ENCODE measurements around the gene BCAS1.

Gene BCAS1

DNA sequence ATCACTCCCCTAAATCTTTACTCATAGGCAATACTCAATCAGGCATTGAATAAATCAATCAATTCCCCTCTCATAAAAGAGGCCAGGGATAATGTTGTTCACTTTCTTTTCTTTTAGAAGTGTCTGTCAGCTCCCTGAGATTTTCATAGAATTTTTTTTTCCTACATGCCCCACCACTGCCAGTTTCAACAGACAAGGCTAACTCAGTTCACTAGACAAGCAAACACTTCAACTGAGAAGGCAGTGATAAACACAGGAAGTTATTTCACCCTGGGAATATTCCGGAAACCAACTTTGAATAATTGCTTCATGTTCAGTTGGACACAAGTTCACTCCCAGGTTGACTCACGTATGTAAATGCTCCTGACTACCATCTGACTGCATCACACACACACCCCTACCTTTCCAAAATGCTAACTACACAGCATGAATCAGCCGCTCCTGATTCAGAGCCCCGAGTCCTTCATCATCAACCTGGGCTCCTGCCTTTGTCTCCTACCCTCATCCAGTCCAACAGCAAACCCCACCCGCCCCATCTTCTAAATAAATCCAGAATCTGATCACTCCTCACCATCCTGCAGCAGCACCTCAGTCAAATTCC, 143.9 kb downstream of the BCAS1 start:
- Mint-ChIP-seq H3K27ac (peak overlapping the region; percentile 64), H3K9me3 (no peaks in the 10 kb centered on the region), H3K4me1 (peaks cover 31% of the 10 kb centered on the region), H3K27me3 (no peaks in the 10 kb centered on the region), H3K4me3 (peak overlapping the region; percentile 16), H3K36me3 (no peaks in the 10 kb centered on the region)

DNA sequence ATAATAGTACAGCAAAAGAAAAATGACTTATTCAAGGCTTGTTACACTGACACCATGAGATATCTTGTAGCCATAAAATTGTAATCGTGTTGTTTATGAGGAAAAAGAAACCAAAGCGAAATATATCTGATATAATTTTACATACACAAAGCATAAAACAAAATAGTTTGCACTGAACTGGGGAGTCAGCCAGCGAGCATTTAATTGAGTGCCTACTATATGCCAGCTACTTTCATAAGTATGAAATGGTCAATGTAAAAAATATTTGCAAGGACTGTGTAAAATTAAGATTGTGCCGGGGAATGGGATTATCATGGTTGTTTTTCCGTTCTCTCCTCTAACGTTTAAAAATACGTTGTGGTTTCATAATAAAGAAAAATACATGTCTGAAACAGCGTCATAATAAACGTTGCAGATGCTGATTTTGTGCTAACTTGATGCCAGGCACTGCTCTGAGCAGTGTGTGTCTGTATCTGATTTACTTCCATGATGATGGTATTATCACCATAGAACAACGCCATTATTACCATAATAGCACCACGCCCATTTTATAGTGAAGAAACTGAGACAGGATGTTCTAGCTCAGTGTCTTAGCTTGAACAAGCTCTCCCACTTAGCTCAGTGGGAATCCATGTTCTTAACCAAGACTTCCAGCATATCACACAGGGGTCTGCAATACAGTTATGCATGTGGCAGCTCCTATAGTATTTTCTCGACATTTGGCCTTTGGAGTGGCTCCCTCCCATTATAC, 144.6 kb downstream of the BCAS1 start:
- peak overlapping the region; percentile 64 for H3K27ac Mint-ChIP-seq
- peaks cover 24% of the 10 kb centered on the region for H3K4me1 Mint-ChIP-seq
- H3K27me3 Mint-ChIP-seq: no peaks in the 10 kb centered on the region

DNA sequence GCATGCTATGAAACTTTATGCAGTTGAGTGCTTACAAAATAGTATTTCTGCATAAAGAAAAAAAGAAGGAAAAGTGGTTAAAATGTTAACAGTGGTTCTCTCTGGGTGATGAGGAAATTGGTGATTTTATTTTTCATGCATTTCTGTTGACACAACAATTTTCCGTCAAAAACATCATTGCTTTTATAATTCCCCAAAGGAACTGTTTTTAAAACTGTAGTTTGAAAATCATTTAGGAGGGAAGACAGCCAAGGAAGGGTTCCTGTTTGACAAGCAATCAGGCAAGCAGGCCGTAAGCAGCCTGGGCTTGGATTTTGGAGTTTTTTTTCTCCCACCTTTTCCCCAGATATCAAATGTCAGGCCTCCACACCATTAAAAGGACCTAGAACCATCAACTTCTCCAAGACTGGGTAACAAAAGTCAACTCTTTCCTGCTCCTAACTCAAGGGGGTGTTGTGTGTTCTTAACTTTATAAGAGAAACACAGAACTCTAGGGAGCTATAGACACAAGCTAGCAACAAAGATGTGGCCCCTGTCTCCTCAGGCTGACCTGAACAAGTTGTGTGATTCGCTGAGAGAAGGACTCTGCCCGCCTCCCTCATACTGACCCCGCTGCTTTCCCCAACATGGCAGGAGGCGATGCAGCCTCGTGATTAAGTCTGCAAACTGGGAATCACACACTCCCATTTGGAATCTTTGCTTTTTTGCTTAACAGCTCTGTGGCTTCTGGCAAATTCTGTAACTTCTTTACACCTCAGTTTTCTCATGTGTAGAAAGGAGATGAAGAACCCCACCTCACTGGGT, 146.6 kb downstream of the BCAS1 start:
- Mint-ChIP-seq H3K4me3 (no peak overlapping the region), H3K9me3 (no peaks in the 10 kb centered on the region), H3K27me3 (no peaks in the 10 kb centered on the region), H3K27ac (no peak overlapping the region), H3K4me1 (peaks cover 17% of the 10 kb centered on the region), H3K36me3 (no peaks in the 10 kb centered on the region)

More for the DNA sequence above, 144.6 kb downstream of the BCAS1 start:
- H3K4me3 Mint-ChIP-seq: peak overlapping the region; percentile 16
- H3K36me3 Mint-ChIP-seq: no peaks in the 10 kb centered on the region
- H3K9me3 Mint-ChIP-seq: no peaks in the 10 kb centered on the region

DNA sequence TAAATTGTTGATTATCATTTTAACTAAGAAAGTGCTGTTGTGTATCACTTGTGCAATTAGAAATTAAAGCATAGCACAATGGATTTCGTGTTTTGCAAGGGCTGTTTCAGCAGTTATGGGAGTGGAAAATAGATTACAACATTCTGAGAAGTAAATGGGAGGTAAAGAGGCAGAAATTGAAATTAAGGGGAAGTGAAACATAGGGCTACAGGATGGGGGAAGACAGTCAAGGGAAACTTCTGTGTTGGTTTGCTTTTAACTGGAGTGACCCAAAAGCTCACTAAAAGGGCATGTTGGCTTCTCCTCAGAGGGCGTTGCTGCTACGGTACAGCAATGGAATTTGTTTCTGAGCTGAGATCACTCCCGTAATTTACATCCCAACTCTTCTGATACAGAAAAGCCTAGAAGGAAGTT, 147.5 kb downstream of the BCAS1 start:
- no peaks in the 10 kb centered on the region for H3K9me3 Mint-ChIP-seq
- H3K36me3 Mint-ChIP-seq: no peaks in the 10 kb centered on the region
- H3K4me3 Mint-ChIP-seq: no peak overlapping the region
- H3K4me1 Mint-ChIP-seq: peaks cover 18% of the 10 kb centered on the region
- no peaks in the 10 kb centered on the region for H3K27me3 Mint-ChIP-seq
- H3K27ac Mint-ChIP-seq: no peak overlapping the region

DNA sequence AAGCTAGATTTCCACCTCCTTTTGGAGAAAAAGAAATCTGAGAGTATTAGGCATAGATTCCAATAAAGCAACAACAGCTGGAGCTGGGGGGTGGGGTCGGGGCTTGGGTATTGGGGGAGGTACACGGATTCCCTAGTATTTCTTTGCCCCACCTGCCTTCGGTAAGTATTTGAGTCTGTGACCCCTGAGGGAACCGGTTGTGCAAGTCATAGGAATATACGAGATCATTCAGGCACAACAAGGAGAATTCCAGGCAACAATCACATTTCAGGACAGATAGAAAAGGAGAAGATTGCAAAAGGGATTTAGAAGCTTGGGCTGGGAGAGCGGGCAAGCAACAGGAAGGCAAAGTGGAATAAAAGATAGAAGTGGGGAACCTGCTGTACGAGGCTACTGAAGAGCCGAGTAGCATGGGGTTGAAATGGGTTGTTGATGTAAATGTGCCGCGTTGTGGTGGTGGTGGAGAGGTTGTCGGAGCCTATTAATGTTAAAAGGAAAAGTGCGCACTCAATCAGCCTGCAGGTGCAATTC, 148.9 kb downstream of the BCAS1 start:
- no peak overlapping the region for H3K27ac Mint-ChIP-seq
- H3K4me1 Mint-ChIP-seq: peaks cover 24% of the 10 kb centered on the region
- H3K4me3 Mint-ChIP-seq: no peak overlapping the region
- no peaks in the 10 kb centered on the region for H3K9me3 Mint-ChIP-seq
- no peaks in the 10 kb centered on the region for H3K27me3 Mint-ChIP-seq
- no peaks in the 10 kb centered on the region for H3K36me3 Mint-ChIP-seq

DNA sequence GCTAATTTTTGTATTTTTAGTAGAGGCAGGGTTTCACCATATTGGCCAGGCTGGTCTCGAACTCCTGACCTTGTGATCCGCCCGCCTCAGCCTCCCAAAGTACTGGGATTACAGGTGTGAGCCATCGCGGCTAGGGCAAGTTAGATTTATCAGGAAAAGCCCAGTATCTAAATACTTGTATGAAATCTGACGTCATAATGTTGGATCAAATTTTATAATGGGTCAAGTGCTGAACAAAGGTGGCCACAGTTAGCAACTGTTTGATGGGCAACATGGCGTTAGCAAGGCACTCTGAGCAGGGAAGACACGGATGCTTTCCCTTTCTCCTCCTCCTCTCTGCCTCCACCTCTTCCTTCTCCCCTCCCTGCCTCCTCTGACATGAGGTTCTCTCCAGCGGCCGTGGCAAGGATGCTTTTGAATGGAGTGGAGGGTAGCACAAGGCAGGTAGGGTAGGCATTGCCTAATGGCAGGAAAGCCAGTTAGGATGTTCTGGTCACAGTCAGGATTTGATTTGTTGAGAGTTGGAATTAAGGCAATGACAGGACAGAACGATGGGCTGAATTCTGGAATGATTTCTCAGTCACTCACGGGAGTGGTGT, 149.6 kb downstream of the BCAS1 start:
- H3K27ac Mint-ChIP-seq: no peak overlapping the region
- no peaks in the 10 kb centered on the region for H3K36me3 Mint-ChIP-seq
- no peaks in the 10 kb centered on the region for H3K9me3 Mint-ChIP-seq
- H3K27me3 Mint-ChIP-seq: no peaks in the 10 kb centered on the region
- H3K4me1 Mint-ChIP-seq: peaks cover 21% of the 10 kb centered on the region
- H3K4me3 Mint-ChIP-seq: no peak overlapping the region

DNA sequence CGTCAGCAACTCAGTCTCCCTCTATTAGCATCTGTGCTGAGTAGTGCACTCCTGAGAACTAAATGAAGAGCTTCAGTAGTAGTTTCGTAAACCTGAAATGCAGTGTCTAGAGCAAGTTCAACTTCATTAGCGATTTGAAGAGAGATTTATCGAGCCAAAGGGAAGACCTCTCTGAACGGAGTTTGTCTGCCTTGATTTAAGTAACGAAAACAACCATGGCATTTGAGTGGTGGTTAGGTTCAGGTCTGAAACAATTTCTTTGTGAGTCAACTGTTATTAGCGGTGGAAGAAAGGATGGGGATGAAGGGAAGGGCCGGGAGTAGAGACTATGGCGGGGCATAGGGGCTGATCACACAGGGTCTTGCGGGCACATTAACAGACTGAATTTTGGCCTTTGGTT, 150.5 kb downstream of the BCAS1 start:
- Mint-ChIP-seq H3K36me3 (no peaks in the 10 kb centered on the region), H3K9me3 (no peaks in the 10 kb centered on the region), H3K4me3 (no peak overlapping the region), H3K4me1 (peaks cover 27% of the 10 kb centered on the region), H3K27me3 (no peaks in the 10 kb centered on the region), H3K27ac (no peak overlapping the region)

DNA sequence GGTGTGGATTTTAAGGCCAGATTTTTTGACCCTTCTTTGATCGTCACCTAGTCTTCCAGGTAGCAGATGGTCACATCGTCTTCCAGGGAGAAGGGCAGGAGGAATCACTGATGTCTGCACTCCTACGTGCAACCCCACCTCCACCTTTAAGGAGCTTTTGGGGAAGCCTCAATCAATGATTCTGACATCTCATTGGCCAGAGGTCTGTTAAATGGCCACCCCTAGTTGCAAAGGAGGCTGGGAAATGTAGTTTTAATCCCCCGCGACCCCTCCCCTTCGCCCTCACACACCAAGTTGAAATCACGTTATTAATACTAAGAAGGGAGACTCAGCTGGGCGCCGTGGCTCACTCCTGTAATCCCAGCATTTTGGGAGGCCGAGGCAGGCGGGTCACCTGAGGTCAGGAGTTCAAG, 151.4 kb downstream of the BCAS1 start:
- Mint-ChIP-seq H3K27ac (no peak overlapping the region), H3K4me1 (peaks cover 36% of the 10 kb centered on the region)

DNA sequence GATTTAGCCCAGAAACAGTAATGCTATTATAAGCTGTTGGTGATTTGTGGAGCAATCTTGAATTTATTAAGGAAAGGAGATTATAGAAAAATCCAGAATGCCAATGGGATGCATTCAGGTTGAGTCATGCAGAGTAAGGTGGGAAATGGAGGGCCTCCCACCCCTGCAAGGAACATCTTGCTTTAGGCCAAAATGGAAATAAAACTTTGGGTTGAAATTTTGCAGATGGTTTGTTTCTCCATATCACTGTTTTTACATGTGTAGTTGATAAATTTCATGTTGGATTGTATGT, 152.4 kb downstream of the BCAS1 start:
- Mint-ChIP-seq H3K4me1 (peaks cover 45% of the 10 kb centered on the region), H3K9me3 (no peaks in the 10 kb centered on the region), H3K4me3 (no peak overlapping the region), H3K27ac (no peak overlapping the region), H3K36me3 (no peaks in the 10 kb centered on the region), H3K27me3 (no peaks in the 10 kb centered on the region)

More for the DNA sequence above, 151.4 kb downstream of the BCAS1 start:
- Mint-ChIP-seq H3K4me3 (no peak overlapping the region), H3K9me3 (no peaks in the 10 kb centered on the region), H3K36me3 (no peaks in the 10 kb centered on the region), H3K27me3 (no peaks in the 10 kb centered on the region)

DNA sequence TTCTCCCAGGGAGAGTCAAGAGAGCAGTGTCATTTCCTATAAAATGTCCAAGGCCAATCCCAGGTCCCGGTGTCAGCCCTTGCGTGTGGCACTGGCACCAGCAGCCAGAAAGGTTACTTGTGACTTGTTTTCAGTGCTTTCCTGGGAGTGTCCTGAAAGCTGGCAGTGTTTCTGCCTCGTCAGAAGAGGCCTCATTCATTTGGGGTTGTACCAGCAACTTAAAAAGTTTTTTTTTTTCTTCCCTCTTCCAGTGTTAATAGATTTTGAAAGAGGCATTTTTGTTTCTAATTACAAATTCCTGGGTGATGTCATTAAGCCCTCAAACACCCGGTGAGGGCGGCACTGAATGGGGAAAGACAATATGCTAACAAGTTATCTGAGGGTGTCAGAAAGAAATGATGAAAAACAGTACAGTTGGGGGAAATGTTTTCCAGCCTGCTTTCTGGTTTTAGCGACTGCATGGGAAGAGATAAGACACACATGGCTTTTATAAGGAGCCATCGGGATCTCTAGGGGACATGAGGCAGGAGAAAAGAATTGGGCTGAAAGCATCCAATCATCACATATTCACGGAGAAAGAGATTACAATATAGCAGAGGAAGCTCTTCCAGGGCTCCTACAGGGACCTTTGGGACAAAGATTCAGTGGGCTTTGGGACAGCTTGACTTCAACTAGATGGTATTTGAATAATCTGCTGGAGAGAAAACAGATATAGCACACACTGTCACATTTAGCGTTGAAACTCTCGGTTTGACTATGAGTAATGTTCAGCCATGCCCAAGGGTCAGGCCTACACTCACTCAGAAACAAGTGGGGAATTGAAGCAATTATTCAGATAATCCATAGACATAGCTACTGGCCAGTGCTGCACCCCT, 153.0 kb downstream of the BCAS1 start:
- no peaks in the 10 kb centered on the region for H3K27me3 Mint-ChIP-seq
- H3K4me1 Mint-ChIP-seq: peaks cover 45% of the 10 kb centered on the region
- H3K4me3 Mint-ChIP-seq: no peak overlapping the region
- no peaks in the 10 kb centered on the region for H3K9me3 Mint-ChIP-seq
- peak overlapping the region; percentile 15 for H3K27ac Mint-ChIP-seq
- H3K36me3 Mint-ChIP-seq: no peaks in the 10 kb centered on the region

DNA sequence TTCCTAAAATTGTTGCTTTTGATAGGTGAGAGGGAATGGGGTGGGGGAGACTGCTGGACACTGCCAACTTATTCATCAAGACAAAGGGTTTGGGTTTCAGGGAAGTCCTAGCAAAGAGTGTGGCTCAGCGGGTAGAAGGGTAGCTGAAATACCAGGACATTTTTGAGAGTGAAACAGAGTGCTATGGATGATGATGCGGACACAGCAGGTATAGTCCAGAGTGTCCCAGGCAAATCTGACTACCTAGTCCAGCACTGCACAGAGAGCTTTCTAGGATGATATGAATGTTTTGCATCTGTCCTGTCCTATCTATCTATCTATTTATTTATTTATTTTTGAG, 154.3 kb downstream of the BCAS1 start:
- Mint-ChIP-seq H3K9me3 (no peaks in the 10 kb centered on the region), H3K4me3 (peak overlapping the region; percentile 93), H3K27ac (peak overlapping the region; percentile 93), H3K27me3 (no peaks in the 10 kb centered on the region), H3K36me3 (no peaks in the 10 kb centered on the region), H3K4me1 (peaks cover 45% of the 10 kb centered on the region)

DNA sequence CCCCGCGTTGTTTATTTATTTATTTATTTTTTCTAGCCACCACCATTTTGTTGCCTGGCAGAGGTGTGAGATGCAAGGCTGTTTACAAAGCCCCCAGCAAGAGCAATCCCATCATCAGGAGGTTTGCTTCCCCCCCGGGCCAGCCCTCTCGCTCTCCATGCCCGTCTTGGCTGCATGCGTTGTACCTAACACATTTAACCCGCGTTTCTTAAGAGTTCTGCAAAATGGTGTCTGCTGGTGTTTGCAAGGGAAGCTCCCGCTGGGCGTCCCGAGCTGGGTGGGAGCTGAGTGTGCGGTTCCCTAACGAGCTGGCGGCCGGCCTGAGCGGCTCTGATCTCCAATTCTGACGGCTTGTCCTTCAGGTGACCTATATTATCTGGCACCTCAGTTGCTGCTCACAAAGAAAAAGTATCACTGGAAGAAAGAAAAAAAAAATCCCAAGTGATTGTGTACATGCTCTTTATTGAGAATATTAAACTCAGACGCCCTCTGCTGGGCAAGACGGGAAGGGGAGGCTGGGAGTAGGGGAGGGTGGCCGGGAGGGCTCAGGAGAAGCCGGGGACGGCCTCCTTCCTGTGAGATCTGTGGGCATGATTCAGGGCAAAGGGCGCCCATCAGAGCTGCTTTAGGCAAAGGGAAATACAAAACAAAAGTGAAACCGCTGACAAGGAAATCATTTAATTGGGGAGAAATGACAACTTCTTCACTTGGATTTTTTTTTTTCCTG, 154.8 kb downstream of the BCAS1 start:
- no peaks in the 10 kb centered on the region for H3K36me3 Mint-ChIP-seq
- no peaks in the 10 kb centered on the region for H3K9me3 Mint-ChIP-seq
- H3K4me1 Mint-ChIP-seq: peaks cover 46% of the 10 kb centered on the region
- peak overlapping the region; percentile 93 for H3K4me3 Mint-ChIP-seq
- no peaks in the 10 kb centered on the region for H3K27me3 Mint-ChIP-seq
- peak overlapping the region; percentile 93 for H3K27ac Mint-ChIP-seq

DNA sequence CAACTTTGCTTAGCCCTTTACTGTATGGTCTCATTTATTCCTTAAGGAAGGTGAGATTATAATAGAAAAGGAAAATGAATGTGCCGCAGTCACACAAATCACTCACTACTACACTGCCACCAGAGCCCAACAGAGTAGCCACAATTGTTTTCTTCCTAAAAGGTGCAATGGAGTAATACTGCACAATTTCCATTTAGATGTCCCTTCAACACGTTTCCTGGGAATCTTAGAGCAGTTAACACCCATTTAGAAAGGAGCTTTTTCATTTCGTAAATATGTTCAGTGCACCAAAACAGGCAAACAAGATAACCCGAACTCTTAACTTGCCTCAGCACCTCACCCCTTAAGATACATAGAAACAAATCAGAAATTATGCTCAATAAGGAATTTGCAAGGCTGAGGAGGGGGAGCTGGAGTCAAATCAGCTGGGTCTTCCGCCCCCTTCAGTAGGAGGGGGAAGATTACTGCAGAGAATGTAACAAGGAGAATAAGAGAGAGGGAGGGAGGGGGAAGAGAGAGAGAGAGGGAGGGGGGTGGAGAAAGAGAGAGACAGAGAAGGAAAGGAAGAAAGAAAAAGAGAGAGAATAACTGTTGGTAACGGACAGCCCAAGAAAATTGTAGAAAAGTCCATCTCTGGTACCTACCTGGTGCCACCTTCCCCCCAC, 155.5 kb downstream of the BCAS1 start:
- H3K4me3 Mint-ChIP-seq: peak overlapping the region; percentile 93
- no peaks in the 10 kb centered on the region for H3K27me3 Mint-ChIP-seq
- H3K9me3 Mint-ChIP-seq: no peaks in the 10 kb centered on the region
- peak overlapping the region; percentile 85 for H3K27ac Mint-ChIP-seq
- H3K4me1 Mint-ChIP-seq: peaks cover 50% of the 10 kb centered on the region
- H3K36me3 Mint-ChIP-seq: no peaks in the 10 kb centered on the region
